ENCODE measurements around the gene LTO1. TPM values are rescaled to one million over a fixed set of nuclear protein-coding genes. Genes with fewer than 3 reads are reported as not detected.

The LTO1 gene
- total and polyA plus RNA-seq, 2 of the 13 experiments (the other 11 are each of a cell fraction or from before 2014, with no cell fraction given) = 11.8 to 15.0 TPM

DNA sequence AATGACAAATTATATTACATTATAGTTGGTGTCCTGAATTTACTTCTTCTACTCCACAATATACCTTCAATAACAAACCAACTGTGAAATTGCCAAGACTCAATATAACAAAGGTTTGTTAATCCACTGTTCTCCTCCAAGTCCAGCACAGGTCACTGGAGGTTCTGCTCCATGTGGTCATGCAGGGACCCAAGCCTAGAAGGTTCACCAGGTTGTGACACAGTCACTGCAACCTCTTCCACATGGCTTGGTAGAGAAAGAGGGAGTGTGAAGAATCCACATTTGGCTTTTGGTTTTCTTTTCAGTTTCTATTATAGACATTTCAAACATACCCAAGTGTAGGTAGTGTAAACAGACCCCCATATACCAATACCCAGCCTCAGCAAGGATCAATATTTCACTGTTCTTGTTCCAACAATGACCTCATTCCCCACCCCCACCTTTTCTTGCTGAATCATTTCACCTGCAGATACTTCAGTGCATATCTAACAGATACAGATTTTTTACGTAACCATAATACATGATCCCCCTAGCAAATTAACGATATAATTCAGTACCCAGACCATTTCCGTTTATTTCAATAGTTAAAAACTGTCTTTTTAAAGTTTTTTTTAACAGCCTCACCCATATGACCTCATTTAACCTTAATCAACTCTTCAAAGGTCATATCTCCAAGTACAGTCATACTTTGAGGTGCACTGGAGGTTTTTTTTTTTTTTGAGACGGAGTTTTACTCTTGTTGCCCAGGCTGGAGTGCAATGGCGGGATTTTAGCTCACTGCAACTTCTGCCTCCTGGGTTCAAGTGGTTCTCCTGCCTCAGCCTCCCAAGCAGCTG is 14.5 kb upstream of the LTO1 start (continued):
- TF ChIP-seq NR2F1 (CRISPR knock-in tag; IDR thresholded peaks at IDR 0.05) (0 out of 4 replicates have a peak, but pooled peaks of 1 of the 2 experiments have one; percentile 11), FOXK1 (CRISPR knock-in tag; IDR thresholded peaks at IDR 0.05; ENCODE audit: borderline replicate concordance, low read depth) (0 out of 2 replicates have a peak, but pooled peaks have one; percentile 11), SALL1 (CRISPR knock-in tag; IDR thresholded peaks at IDR 0.05) (peak; percentile 18; the same call in 1 of the 2 replicates), JUND (CRISPR knock-in tag; IDR thresholded peaks at IDR 0.05) (peak; percentile 69), SKI (IDR thresholded peaks at IDR 0.05; ENCODE audit: partially characterized antibody) (no peak), NFIC (IDR thresholded peaks at IDR 0.05; ENCODE audit: low read length) (peak; percentile 35; the same call in 1 of the 2 replicates), ZNF468 (CRISPR knock-in tag; IDR thresholded peaks at IDR 0.05) (no peak), MAFF (IDR thresholded peaks at IDR 0.05; ENCODE audit: low read depth, low read length) (0 out of 2 replicates have a peak, but pooled peaks have one; percentile 28), AHDC1 (CRISPR knock-in tag; IDR thresholded peaks at IDR 0.05; ENCODE audit: borderline replicate concordance) (no peak), ZNF333 (CRISPR knock-in tag; IDR thresholded peaks at IDR 0.05; ENCODE audit: borderline replicate concordance) (peak; percentile 98), ZBTB3 (CRISPR knock-in tag; IDR thresholded peaks at IDR 0.05; ENCODE audit: borderline replicate concordance, low read depth) (no peak), NR3C1 (CRISPR knock-in tag; IDR thresholded peaks at IDR 0.05) (no peak), FOXA3 (CRISPR knock-in tag; IDR thresholded peaks at IDR 0.05) (no peak), ZNF329 (CRISPR knock-in tag; IDR thresholded peaks at IDR 0.05; ENCODE audit: low read depth) (no peak), SOX6 (IDR thresholded peaks at IDR 0.05) (no peak), SOX6 (CRISPR knock-in tag; IDR thresholded peaks at IDR 0.05) (peak; percentile 28; the same call in 1 of the 2 replicates), RXRA (CRISPR knock-in tag; IDR thresholded peaks at IDR 0.05) (no peak; the same call in 1 of the 2 replicates)
- TF ChIP-seq, protein P1, sequence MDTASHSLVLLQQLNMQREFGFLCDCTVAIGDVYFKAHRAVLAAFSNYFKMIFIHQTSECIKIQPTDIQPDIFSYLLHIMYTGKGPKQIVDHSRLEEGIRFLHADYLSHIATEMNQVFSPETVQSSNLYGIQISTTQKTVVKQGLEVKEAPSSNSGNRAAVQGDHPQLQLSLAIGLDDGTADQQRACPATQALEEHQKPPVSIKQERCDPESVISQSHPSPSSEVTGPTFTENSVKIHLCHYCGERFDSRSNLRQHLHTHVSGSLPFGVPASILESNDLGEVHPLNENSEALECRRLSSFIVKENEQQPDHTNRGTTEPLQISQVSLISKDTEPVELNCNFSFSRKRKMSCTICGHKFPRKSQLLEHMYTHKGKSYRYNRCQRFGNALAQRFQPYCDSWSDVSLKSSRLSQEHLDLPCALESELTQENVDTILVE (CRISPR knock-in tag; IDR thresholded peaks at IDR 0.05) = no peak
- TF ChIP-seq, protein P2, sequence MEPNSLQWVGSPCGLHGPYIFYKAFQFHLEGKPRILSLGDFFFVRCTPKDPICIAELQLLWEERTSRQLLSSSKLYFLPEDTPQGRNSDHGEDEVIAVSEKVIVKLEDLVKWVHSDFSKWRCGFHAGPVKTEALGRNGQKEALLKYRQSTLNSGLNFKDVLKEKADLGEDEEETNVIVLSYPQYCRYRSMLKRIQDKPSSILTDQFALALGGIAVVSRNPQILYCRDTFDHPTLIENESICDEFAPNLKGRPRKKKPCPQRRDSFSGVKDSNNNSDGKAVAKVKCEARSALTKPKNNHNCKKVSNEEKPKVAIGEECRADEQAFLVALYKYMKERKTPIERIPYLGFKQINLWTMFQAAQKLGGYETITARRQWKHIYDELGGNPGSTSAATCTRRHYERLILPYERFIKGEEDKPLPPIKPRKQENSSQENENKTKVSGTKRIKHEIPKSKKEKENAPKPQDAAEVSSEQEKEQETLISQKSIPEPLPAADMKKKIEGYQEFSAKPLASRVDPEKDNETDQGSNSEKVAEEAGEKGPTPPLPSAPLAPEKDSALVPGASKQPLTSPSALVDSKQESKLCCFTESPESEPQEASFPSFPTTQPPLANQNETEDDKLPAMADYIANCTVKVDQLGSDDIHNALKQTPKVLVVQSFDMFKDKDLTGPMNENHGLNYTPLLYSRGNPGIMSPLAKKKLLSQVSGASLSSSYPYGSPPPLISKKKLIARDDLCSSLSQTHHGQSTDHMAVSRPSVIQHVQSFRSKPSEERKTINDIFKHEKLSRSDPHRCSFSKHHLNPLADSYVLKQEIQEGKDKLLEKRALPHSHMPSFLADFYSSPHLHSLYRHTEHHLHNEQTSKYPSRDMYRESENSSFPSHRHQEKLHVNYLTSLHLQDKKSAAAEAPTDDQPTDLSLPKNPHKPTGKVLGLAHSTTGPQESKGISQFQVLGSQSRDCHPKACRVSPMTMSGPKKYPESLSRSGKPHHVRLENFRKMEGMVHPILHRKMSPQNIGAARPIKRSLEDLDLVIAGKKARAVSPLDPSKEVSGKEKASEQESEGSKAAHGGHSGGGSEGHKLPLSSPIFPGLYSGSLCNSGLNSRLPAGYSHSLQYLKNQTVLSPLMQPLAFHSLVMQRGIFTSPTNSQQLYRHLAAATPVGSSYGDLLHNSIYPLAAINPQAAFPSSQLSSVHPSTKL (CRISPR knock-in tag; IDR thresholded peaks at IDR 0.05) = peak; percentile 35; the same call in 1 of the 2 replicates

Measured in HepG2 (cell line).